NCI-H2029 (cell line): ENCODE data around the gene CFC1.
"Not testable (repeated sequence)": the region's sequence is repeated elsewhere in the genome, so short reads cannot be mapped to it uniquely, and the experiment has no call there.

Experiments
- DNase-seq: peaks from one replicate; lab custom pipeline; 2025; lab: John Stamatoyannopoulos, UW

Gene CFC1

GRCh38 chr2:130583582-130583981 is 15.8 kb downstream of the CFC1 start:
- not testable (repeated sequence) for DNase-seq

- DNase-seq, result not testable (repeated sequence)
Measured at GRCh38 chr2:130582970-130583369, 16.4 kb downstream of the CFC1 start.

- not testable (repeated sequence) for DNase-seq
Measured at GRCh38 chr2:130581491-130581890, 17.9 kb downstream of the CFC1 start.

GRCh38 chr2:130579121-130579520 is 20.3 kb downstream of the CFC1 start:
- DNase-seq, result not testable (repeated sequence)

GRCh38 chr2:130577559-130577958 is 21.8 kb downstream of the CFC1 start:
- DNase-seq, result not testable (repeated sequence)

GRCh38 chr2:130576209-130576784 is 23.1 kb downstream of the CFC1 start:
- DNase-seq, result not testable (repeated sequence)

GRCh38 chr2:130574230-130574629 is 25.1 kb downstream of the CFC1 start:
- DNase-seq, result not testable (repeated sequence)

GRCh38 chr2:130571929-130572328 is 27.4 kb downstream of the CFC1 start:
- DNase-seq, result not testable (repeated sequence)

- DNase-seq, result not testable (repeated sequence)
Measured at GRCh38 chr2:130566165-130566564, 33.2 kb downstream of the CFC1 start.

- DNase-seq, result not testable (repeated sequence)
Measured at GRCh38 chr2:130556441-130556840, 42.9 kb downstream of the CFC1 start.

- DNase-seq, result not testable (repeated sequence)
Measured at GRCh38 chr2:130554178-130554577, 45.2 kb downstream of the CFC1 start.

GRCh38 chr2:130549475-130549874 is 49.9 kb downstream of the CFC1 start:
- not testable (repeated sequence) for DNase-seq

- DNase-seq, result not testable (repeated sequence)
Measured at GRCh38 chr2:130548418-130548817, 51.0 kb downstream of the CFC1 start.

GRCh38 chr2:130544978-130545377 is 54.4 kb downstream of the CFC1 start:
- not testable (repeated sequence) for DNase-seq

GRCh38 chr2:130543785-130544528 is 55.4 kb downstream of the CFC1 start:
- not testable (repeated sequence) for DNase-seq

- not testable (repeated sequence) for DNase-seq
Measured at GRCh38 chr2:130542789-130543188, 56.6 kb downstream of the CFC1 start.
